NT2/D1 (cell line): ENCODE results near the gene TRABD2B.

Source experiments
- SUZ12 ChIP-seq: IDR thresholded peaks from 2 replicates; pipeline ENCODE4 v1.6.1; 2011; ENCODE audit not compliant: insufficient read length, insufficient read depth; ENCODE audit errors: extremely low read depth
- YY1 ChIP-seq: IDR thresholded peaks from 2 replicates; pipeline ENCODE4 v1.6.1; 2011; ENCODE audit not compliant: insufficient read length, insufficient read depth

DNA sequence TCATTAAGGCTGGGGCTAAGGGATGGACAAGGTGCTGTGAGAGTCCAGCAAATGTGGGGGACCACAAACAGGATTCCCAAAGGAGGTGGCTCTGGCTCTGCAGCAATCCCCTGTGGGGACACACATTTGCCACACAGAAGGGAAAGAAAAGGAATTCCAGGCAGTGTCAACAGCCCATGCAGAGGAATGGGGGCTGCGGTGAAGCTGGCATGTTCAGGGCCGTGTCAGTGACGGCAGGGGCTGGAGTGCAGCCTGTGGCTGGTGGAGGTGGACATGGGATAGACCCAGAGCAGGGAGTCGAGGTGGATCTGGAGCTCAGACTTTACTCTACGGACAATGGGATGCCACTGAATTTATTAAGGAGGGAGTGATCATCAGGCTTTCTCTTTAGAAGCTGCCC, 183.2 kb downstream of the TRABD2B start:
- TF ChIP-seq YY1 (no peak), SUZ12 (no peak)
